K562 (cell line): Measurements from ENCODE around the gene ABCC1. TPM values are rescaled to one million over a fixed set of nuclear protein-coding genes. Genes with fewer than 3 reads are reported as not detected.

Experiments
- ATAC-seq: fragments of 200-7000 bp; cut with Tn5 transposase; 3 replicates; pipeline ENCODE4 v1.9.1; 2020; ENCODE audit warnings: moderate library complexity
- BruUV-seq: library from RNA; stranded (reverse); fragments of 400-500 nt; replicated peaks from 2 replicates; lab custom pipeline; 2021; lab: Mats Ljungman, UMichigan
- CTCF ChIA-PET: fragments of 300-600 bp; formaldehyde crosslinking; extraction: SDS; loops from one replicate; lab custom pipeline; 2021; ENCODE audit warnings: low intra/inter-chr PET ratio; lab: Yijun Ruan, JAX
- POLR2A ChIA-PET: fragments of 300-600, 350-650 bp; sonication (Branson Sonifier 250); formaldehyde crosslinking; extraction: SDS; loops from one replicate; lab custom pipeline; 2021; ENCODE audit warnings: antibody characterized with exemption, inconsistent platforms; lab: Yijun Ruan, JAX
- DNase-seq, 4 experiments: peaks; one replicate each; pipeline versions ENCODE4 v3.0.0 to v3.0.0-alpha.2; 2011 to 2018; ENCODE audit warnings: low spot score in 3 of 4, mixed read lengths in 3 of 4; ENCODE audit errors: extremely low read depth in 1 of 4
- FAIRE-seq: peaks from 2 replicates; lab custom pipeline; 2011; peaks lifted over from hg19 to GRCh38; lab: Jason Lieb, UNC
- H2AFZ ChIP-seq: 2 replicates; pipeline ENCODE4 v1.6.0; 2011; ENCODE audit warnings: low read depth, low read length, control low read depth, inconsistent platforms
- H3K27ac ChIP-seq: fragments of 200-600 bp; 3 replicates; pipeline ENCODE4 v1.8.0; 2011; ENCODE audit warnings: low read depth, mild to moderate bottlenecking, control low read depth, inconsistent platforms, low read length, moderate library complexity, mixed read lengths; ENCODE audit errors: extremely low read depth
- H3K27me3 ChIP-seq, 2 experiments: fragments of 300-600 bp in 1 of 2; 2 replicates in 1 of 2; 3 replicates in 1 of 2; pipeline versions ENCODE4 v1.6.0 to v1.8.0; 2011; ENCODE audit warnings: inconsistent platforms in 2 of 2, low read length in 2 of 2, mild to moderate bottlenecking in 1 of 2, mixed read lengths in 1 of 2, moderate library complexity in 1 of 2; ENCODE audit not compliant: control insufficient read depth in 2 of 2, insufficient read depth in 2 of 2
- H3K36me3 ChIP-seq: fragments of 300-600 bp; 3 replicates; pipeline ENCODE4 v1.8.0; 2011; ENCODE audit warnings: mild to moderate bottlenecking, low read length, inconsistent platforms; ENCODE audit not compliant: control insufficient read depth, insufficient read depth
- H3K4me1 ChIP-seq, 2 experiments: fragments of 200-600 bp in 1 of 2; replicated peaks in 1 of 2; 2 replicates in 1 of 2; 3 replicates in 1 of 2; pipeline versions ENCODE4 v1.5.1 to v1.8.0; 2011; ENCODE audit warnings: inconsistent platforms in 2 of 2, low read length in 2 of 2, mild to moderate bottlenecking in 1 of 2, mixed read lengths in 1 of 2, moderate library complexity in 1 of 2; ENCODE audit not compliant: control insufficient read depth in 2 of 2, insufficient read depth in 2 of 2
- H3K4me2 ChIP-seq: 2 replicates; pipeline ENCODE4 v1.6.1; 2011; ENCODE audit warnings: low read length, control low read depth, inconsistent platforms, mixed read lengths; ENCODE audit not compliant: insufficient read depth
- H3K4me3 ChIP-seq: fragments of 200-600 bp; sonication (generic), shearing (Covaris generic); 2 replicates; pipeline ENCODE4 v1.5.1; 2016; ENCODE audit warnings: control low read depth, inconsistent platforms
- H3K79me2 ChIP-seq: fragments of 200-600 bp; 3 replicates; pipeline ENCODE4 v1.8.0; 2011; ENCODE audit warnings: low read length, inconsistent platforms; ENCODE audit not compliant: control insufficient read depth, insufficient read depth
- H3K9ac ChIP-seq, 2 experiments: 2 replicates each; pipeline versions ENCODE4 v1.6.0 to v1.6.1; 2011; ENCODE audit warnings: low read depth in 2 of 2, low read length in 2 of 2, control low read depth in 1 of 2, inconsistent platforms in 1 of 2, mild to moderate bottlenecking in 1 of 2, mixed read lengths in 1 of 2; ENCODE audit not compliant: insufficient read depth in 1 of 2
- H3K9me1 ChIP-seq: one replicate; pipeline ENCODE4 v1.6.0; 2011; ENCODE audit warnings: inconsistent platforms, mild to moderate bottlenecking, low read length, moderate library complexity; ENCODE audit not compliant: control insufficient read depth, insufficient read depth
- H3K9me3 ChIP-seq: replicated peaks from 2 replicates; pipeline ENCODE4 v1.5.1; 2011; ENCODE audit warnings: low read depth, low read length, inconsistent platforms; ENCODE audit not compliant: control insufficient read depth, insufficient read depth
- H4K20me1 ChIP-seq: replicated peaks from 2 replicates; pipeline ENCODE4 v1.6.1; 2011; ENCODE audit warnings: low read length, inconsistent platforms, mixed read lengths; ENCODE audit not compliant: control insufficient read depth, insufficient read depth
- BCOR ChIP-seq: fragments of 450-650 bp; IDR thresholded peaks from 2 replicates; pipeline ENCODE4 v1.6.1; 2016
- FOXM1 ChIP-seq, 2 experiments: fragments of 450-650 bp in 1 of 2; sonication (generic) in 1 of 2; formaldehyde crosslinking in 1 of 2; IDR thresholded peaks; 2 replicates each; pipeline versions ENCODE4 v1.6.1 to v1.9.0; 2017 to 2022; ENCODE audit warnings: low read depth in 2 of 2, mild to moderate bottlenecking in 2 of 2, missing genetic modification reagents in 1 of 2, moderate library complexity in 1 of 2
- RBM25 ChIP-seq: fragments of 200-400 bp; formaldehyde crosslinking; IDR thresholded peaks from 2 replicates; pipeline ENCODE4 v1.6.1; 2018; ENCODE audit warnings: low read length, low read depth, moderate library complexity; ENCODE audit not compliant: severe bottlenecking
- RFX1 ChIP-seq: fragments of 450-650 bp; IDR thresholded peaks from 2 replicates; pipeline ENCODE4 v1.6.1; 2016; ENCODE audit warnings: mild to moderate bottlenecking, moderate library complexity
- ZNF695 ChIP-seq: fragments of 450-650 bp; formaldehyde crosslinking; IDR thresholded peaks from 2 replicates; pipeline ENCODE4 v1.4.0; 2020; ENCODE audit warnings: mild to moderate bottlenecking, moderate library complexity
- WGBS: fragments of 100-300 bp; shearing (Covaris generic); methylation state at CpG from one replicate; pipeline ENCODE4 v1.1.6; 2016; ENCODE audit warnings: low coverage, mixed read lengths; ENCODE audit not compliant: insufficient coverage; ENCODE audit errors: missing lambda C conversion rate; 5-methylcytosine and 5-hydroxymethylcytosine counted together
- in situ Hi-C: fragments of 300-500 bp; cut with MboI; formaldehyde crosslinking; loops from 4 replicates; pipeline ENCODE4 v1.15.0; 2018; ENCODE audit warnings: inconsistent platforms, mixed read lengths
- intact Hi-C: fragments of 100-400 bp; cut with micrococcal nuclease; formaldehyde crosslinking; loops from 2 replicates; pipeline ENCODE4 v1.14.2; 2022
- polyA plus RNA-seq, 8 experiments: library from polyadenylated mRNA; depleted of rRNA in 4 of 8; stranded (reverse) in 5 of 8; unstranded in 3 of 8; fragments of >200 nt; fragmentation: Nextera tagmentation in 2 of 8; fragmentation: Illumina TruSeq in 1 of 8; extraction: Ambion mirVana in 2 of 8; extraction: Trizol in 1 of 8; gene quantifications; 2 replicates each; pipeline versions ENCODE4 v1.2.1 to v1.2.3, GENCODE V29; 2011 to 2014; ENCODE audit warnings: inconsistent platforms in 1 of 8, missing spikeins in 1 of 8
- total RNA-seq, 7 experiments: library from RNA; depleted of rRNA in 6 of 7; stranded (reverse); fragments of >200 nt in 6 of 7; fragmentation: Illumina TruSeq in 2 of 7; extraction: Trizol in 2 of 7; gene quantifications; 2 replicates each; pipeline versions ENCODE4 v1.2.1 to v1.2.3, GENCODE V29; 2011 to 2021; ENCODE audit warnings: low replicate concordance in 1 of 7

ABCC1 gene
- total and polyA plus RNA-seq, 9 of the 15 experiments (the other 6 are each of a cell fraction or from before 2014, with no cell fraction given) = 3.9 to 41.6 (median 10.0) TPM

DNA sequence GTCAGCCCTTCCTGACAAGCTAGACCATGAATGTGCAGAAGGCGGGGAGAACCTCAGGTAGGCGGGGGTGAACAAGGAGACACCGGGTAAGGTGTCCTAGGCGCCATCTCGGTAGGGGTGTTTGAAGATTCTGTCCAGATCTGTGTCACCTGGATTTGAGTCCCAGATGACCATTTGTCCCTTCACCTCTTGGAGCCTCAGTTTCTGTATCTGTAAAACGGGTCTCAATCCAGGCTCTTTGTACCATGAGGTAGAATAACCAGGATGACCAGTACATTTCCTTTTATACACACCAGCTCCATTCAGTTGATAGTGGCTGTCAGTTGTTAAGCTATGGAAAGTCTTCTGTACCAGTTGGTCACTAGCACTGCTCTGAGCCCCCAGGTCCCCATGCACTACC lies 187.2 kb downstream of the ABCC1 start:
- WGBS = 96% methylated on average over 4 of the region's 6 CpGs
- in situ Hi-C loops = no loop called here
- no peak for DNase-seq
- POLR2A ChIA-PET = no interaction called here
- peaks cover 84% of the 10 kb centered on the region; the same call in 2 of the 3 replicates for H3K36me3 ChIP-seq
- TF ChIP-seq RBM25 = peak; percentile 37
- no peak for TF ChIP-seq ZNF695 (CRISPR knock-in tag)
- peak; percentile 52; the same call in 1 of the 2 replicates for TF ChIP-seq BCOR
- TF ChIP-seq, all 486 proteins: peak for 2
- Histone ChIP-seq H3K9me3 (no peaks in the 10 kb centered on the region), H2AFZ (no peak overlapping the region), H3K9ac (no peak overlapping the region), H3K9me1 (no peaks in the 10 kb centered on the region), H3K27me3 (no peaks in the 10 kb centered on the region), H3K4me3 (no peak overlapping the region), H3K4me2 (no peak overlapping the region), H3K27ac (no peak overlapping the region), H3K79me2 (no peaks in the 10 kb centered on the region), H4K20me1 (no peaks in the 10 kb centered on the region), H3K4me1 (no peaks in the 10 kb centered on the region)
- intact Hi-C loops = loop anchor here (5.0 kb wide), 1 partner anchor 46 kb away; no protein-coding TSS in a partner anchor
- CTCF ChIA-PET = no interaction called here
- ATAC-seq (no peak), FAIRE-seq (no peak)
- BruUV-seq = no TSS peak

DNA sequence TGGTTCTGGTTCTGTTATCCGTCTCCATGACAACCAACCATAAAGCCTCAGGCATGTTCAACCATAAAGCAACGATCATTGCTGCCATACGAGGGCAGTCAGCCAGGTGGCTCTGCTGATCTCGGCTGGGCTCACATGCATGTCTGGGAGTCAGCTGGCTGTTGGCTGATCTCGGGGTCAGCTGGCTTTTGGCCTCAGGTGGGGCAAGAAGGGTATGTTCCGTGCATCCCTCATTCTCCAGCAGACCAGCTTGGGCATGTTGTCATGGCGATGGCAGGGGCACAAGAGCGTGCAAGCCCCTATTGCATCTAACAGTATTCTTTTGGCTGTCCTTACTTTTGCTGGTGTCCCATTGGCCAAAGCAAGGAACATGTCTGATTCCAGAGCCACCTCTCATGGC lies 187.7 kb downstream of the ABCC1 start:
- DNase-seq (no peak), ATAC-seq (no peak), FAIRE-seq (no peak)
- Histone ChIP-seq H3K4me1 (no peaks in the 10 kb centered on the region), H2AFZ (no peak overlapping the region), H3K79me2 (no peaks in the 10 kb centered on the region), H4K20me1 (no peaks in the 10 kb centered on the region), H3K27ac (no peak overlapping the region), H3K36me3 (peaks cover 83% of the 10 kb centered on the region; the same call in 2 of the 3 replicates), H3K27me3 (no peaks in the 10 kb centered on the region), H3K9me3 (no peaks in the 10 kb centered on the region)
- CTCF ChIA-PET = no interaction called here
- POLR2A ChIA-PET = no interaction called here
- BruUV-seq = no TSS peak
- TF ChIP-seq RFX1 (peak; percentile 77), FOXM1 (IDR thresholded peaks at IDR 0.05; ENCODE audit: low read depth) (no peak), FOXM1 (CRISPR knock-in tag; IDR thresholded peaks at IDR 0.05; ENCODE audit: low read depth) (no peak)
- TF ChIP-seq, all 486 proteins: peak for 1
- no peaks in the 10 kb centered on the region for H3K9me1 ChIP-seq
- 85% methylated on average over 8 of the region's 8 CpGs for WGBS
- H3K9ac ChIP-seq = no peak overlapping the region
- in situ Hi-C loops = no loop called here
- intact Hi-C loops = loop anchor here (5.0 kb wide), 1 partner anchor 45 kb away; no protein-coding TSS in a partner anchor
- no peak overlapping the region for H3K4me2 ChIP-seq
- no peak overlapping the region for H3K4me3 ChIP-seq
